Iris pigment epithelial cell (primary cell): ENCODE measurements around the gene ZNF609.

Source experiments
- DNase-seq: peaks from one replicate; pipeline ENCODE4 v3.0.0-alpha.2; 2011; ENCODE audit warnings: low read depth

Gene ZNF609

GRCh38 chr15:64535460-64536243 is 75.3 kb downstream of the ZNF609 start:
- no peak for DNase-seq

GRCh38 chr15:64536244-64536836 is 76.0 kb downstream of the ZNF609 start:
- peak; percentile 89 for DNase-seq

GRCh38 chr15:64542091-64542490 is 81.7 kb downstream of the ZNF609 start:
- no peak for DNase-seq

- no peak for DNase-seq
These were observed 84.1 kb downstream of the ZNF609 start for GRCh38 chr15:64544450-64544849.

GRCh38 chr15:64547275-64547674 is 86.9 kb downstream of the ZNF609 start:
- no peak for DNase-seq

- DNase-seq: no peak
These were observed 87.9 kb downstream of the ZNF609 start for GRCh38 chr15:64548235-64548634.

GRCh38 chr15:64549860-64550259 is 89.5 kb downstream of the ZNF609 start:
- no peak for DNase-seq

GRCh38 chr15:64552281-64552948 is 92.0 kb downstream of the ZNF609 start:
- DNase-seq: no peak

- no peak for DNase-seq
These were observed 98.2 kb downstream of the ZNF609 start for GRCh38 chr15:64558460-64559179.

GRCh38 chr15:64559243-64559642 is 98.9 kb downstream of the ZNF609 start:
- no peak for DNase-seq

GRCh38 chr15:64560501-64560900 is 100.1 kb downstream of the ZNF609 start:
- no peak for DNase-seq

GRCh38 chr15:64560998-64561397 is 100.6 kb downstream of the ZNF609 start:
- no peak for DNase-seq

- DNase-seq: no peak
These were observed 101.7 kb downstream of the ZNF609 start for GRCh38 chr15:64562003-64562640.

- DNase-seq: no peak
These were observed 105.7 kb downstream of the ZNF609 start for GRCh38 chr15:64566102-64566501.

GRCh38 chr15:64566629-64567427 is 106.5 kb downstream of the ZNF609 start:
- DNase-seq: peak; percentile 40

GRCh38 chr15:64568765-64569164 is 108.4 kb downstream of the ZNF609 start:
- no peak for DNase-seq

- DNase-seq: no peak
These were observed 111.5 kb downstream of the ZNF609 start for GRCh38 chr15:64571857-64572291.

- no peak for DNase-seq
These were observed 112.5 kb downstream of the ZNF609 start for GRCh38 chr15:64572856-64573255.

- peak; percentile 81 for DNase-seq
These were observed 114.1 kb downstream of the ZNF609 start for GRCh38 chr15:64574301-64575017.

GRCh38 chr15:64580696-64581407 is 120.5 kb downstream of the ZNF609 start:
- DNase-seq: no peak
